GM21576 (cell line): ENCODE measurements around the gene SYNGR3.

Experiments used
- ATAC-seq: cut with Tn5 transposase; IDR thresholded peaks from one replicate; pipeline ENCODE4 v1.9.1; 2021; ENCODE audit warnings: mild to moderate bottlenecking, moderate library complexity; ENCODE audit not compliant: unreplicated experiment

Gene SYNGR3

GRCh38 chr16:2039274-2040031 lies 49.7 kb downstream of the SYNGR3 start:
- no peak for ATAC-seq

DNA sequence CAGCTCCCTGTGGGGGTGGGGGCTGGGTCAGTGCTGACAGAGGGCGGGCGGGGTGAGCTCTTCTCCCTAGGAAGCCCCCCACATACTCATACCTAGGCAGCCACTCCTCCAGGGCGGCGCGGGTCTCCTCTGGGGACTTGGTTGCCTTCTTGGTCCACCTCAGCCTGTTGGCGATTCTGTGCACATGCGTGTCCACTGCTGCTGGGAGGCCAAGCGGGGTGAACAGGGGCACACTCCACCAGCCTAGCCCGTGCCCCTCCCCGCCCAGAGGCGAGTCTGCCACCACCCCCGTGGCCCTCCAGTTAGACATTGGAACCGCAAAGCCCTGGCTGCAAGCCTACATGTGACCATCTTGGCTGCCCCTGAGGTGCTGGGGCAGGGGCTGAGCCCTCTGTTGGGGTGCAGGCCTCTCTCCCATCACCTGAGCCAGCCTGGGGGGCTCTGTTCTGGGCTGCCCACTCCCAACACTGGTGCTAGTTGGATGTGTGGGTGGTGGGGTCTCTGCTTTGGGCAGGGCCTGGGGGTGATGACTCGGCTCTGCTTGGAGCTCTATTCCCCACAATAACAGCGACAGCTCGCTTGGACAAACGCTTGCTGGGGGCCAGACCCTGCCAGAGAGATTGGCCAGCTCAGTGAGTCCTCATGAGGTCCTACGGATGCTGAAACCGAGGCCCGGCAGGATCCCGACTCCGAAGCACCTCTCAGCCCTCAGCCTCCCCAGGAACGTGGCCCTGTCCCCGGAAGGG lies 50.4 kb downstream of the SYNGR3 start:
- no peak for ATAC-seq

DNA sequence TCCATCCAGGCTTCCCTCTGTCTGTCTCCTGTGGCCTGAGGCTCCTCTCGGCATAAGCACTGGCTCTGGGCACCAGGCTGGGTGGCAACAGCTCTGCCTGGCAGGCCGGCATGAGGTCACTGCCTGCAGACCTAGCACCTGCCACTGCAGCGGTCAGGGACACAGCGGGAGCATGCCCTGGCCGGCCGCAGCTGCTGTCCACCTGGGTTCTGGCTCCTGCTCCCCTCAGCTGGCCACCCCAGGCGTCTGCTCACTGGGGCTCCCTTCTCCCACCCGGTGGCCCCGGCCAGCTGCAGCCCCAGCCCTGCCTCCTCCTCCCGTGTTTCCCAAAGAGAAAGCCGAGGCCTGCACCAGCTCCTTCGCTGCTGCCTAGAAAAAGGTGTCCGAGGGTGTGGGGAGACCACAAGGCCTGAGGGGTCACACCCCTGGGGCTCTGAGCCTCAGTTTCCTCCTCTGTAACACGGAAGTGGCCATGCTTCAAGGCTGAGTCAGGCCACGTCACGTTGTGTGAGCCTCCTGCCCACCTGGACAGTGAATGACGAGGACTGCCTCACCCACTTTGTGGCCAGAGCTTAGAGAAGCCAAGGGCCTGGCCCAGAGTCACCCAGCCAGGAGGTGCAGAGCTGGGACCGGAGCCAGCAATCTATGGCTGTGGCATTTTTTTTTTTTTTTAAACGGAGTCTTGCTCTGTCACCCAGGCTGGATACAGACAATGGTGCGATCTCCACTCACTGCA lies 51.2 kb downstream of the SYNGR3 start:
- no peak for ATAC-seq

DNA sequence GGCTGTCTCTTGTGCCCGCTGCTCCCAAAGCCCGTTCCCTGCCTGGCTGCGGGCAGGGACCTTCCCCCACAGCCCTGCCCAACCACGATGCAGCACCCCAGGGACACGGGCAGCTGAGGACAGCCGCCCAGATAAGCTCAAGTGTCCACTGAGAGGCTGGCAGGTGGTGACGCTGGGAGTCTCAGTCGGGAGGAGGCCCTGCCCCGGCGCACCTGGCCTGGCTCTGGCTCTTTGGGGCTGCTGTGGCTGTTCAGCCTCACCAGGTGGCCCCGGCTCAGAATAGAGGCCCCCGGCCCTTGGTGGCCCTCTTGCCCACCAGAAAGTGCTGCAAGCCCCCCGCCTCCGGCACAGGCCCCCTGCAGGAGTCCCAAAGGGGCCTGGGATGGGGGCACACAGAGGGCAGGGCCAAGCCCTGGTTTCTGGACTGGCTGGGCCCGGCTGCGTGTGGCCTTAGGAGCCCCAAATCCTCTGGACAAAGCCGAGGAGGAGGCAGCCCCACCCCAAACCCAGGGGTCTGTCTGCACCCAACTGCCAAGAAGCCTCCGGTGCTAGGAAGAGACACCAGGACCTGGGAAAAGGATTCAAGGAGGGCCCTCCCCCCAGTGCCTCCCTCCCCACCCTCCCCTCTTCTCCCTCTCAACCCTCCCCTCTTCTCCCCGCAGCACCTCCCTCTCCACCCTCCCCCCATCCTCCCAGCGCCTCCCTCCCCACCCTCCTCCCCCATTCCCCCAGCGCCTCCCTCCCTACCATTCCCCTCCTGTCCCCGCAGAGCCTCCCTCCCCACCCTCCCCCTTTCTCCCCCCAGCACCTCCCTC lies 52.6 kb downstream of the SYNGR3 start:
- ATAC-seq, result no peak

DNA sequence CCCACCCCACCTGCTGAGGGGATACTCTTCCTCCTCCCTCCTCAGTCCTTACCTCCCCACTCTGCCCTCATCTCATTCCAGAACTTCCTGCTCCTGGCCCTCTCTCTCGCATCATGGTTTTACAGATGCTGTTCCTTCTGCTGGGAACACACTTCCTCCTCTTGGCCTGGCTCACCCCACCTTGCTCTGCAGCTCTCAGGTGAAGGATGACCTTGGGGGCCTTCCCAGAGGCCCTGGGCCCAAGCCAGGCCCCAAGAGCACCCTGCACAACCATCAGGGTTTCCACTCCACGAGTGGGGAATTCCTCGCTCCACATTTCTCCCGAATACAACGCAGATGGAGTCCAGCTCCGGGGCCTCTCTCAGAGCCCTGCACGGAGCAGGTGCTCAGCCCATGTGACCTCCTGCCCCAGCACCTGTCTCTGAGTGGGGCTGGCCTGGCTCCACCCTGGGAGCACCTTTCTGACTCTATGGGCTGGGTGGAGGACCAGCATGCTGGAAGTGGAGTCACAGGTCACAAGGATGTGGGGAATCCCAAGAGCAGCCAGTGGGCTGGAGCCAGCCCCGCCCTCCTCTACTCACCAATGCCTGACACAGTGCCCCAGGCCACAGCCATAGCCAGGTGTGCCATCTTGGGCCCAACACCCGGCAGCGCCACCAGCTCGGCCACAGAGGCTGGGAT lies 53.4 kb downstream of the SYNGR3 start:
- ATAC-seq, result no peak
